DMS114 treated with DMSO at 0.1 percent for 48 hours (cell line): Measurements from ENCODE around the gene ITPKB.

Source experiments
- DNase-seq: peaks from one replicate; lab custom pipeline; 2025; ENCODE audit not compliant: unreplicated experiment; lab: John Stamatoyannopoulos, UW

ITPKB gene

GRCh38 chr1:226586116-226586515 is 153.0 kb downstream of the ITPKB start:
- DNase-seq, result no peak

- DNase-seq, result no peak
Observed at GRCh38 chr1:226584164-226584563, 154.9 kb downstream of the ITPKB start.

GRCh38 chr1:226582966-226583365 is 156.1 kb downstream of the ITPKB start:
- no peak for DNase-seq
